Kidney epithelial cell (primary cell): Measurements from ENCODE around the gene TMEM60. TPM values are rescaled to one million over a fixed set of nuclear protein-coding genes. Genes with fewer than 3 reads are reported as not detected.

Experiments
- DNase-seq: peaks from one replicate; pipeline ENCODE4 v3.0.0-alpha.2; 2010; ENCODE audit warnings: low read depth
- H3K27me3 ChIP-seq: 2 replicates; pipeline ENCODE4 v1.6.0; 2011; ENCODE audit warnings: low read length; ENCODE audit not compliant: control insufficient read depth, insufficient read depth
- H3K36me3 ChIP-seq: 2 replicates; pipeline ENCODE4 v1.5.1; 2011; ENCODE audit warnings: low read length; ENCODE audit not compliant: control insufficient read depth, insufficient read depth
- H3K4me3 ChIP-seq: 2 replicates; pipeline ENCODE4 v1.5.1; 2011; ENCODE audit warnings: low read depth, mild to moderate bottlenecking, control low read depth, low read length
- CTCF ChIP-seq: IDR thresholded peaks from 2 replicates; pipeline ENCODE4 v1.5.1; 2011; ENCODE audit warnings: mild to moderate bottlenecking, moderate library complexity, low read length, control low read depth, inconsistent platforms; ENCODE audit not compliant: insufficient read depth, poor library complexity, severe bottlenecking
- total RNA-seq: library from RNA; depleted of rRNA; stranded (reverse); fragments of >200 nt; gene quantifications from 2 replicates; pipeline ENCODE4 v1.2.3, GENCODE V29; 2015

Gene TMEM60
- total RNA-seq, 1 donor from 2014 or later = 11.9 TPM

DNA sequence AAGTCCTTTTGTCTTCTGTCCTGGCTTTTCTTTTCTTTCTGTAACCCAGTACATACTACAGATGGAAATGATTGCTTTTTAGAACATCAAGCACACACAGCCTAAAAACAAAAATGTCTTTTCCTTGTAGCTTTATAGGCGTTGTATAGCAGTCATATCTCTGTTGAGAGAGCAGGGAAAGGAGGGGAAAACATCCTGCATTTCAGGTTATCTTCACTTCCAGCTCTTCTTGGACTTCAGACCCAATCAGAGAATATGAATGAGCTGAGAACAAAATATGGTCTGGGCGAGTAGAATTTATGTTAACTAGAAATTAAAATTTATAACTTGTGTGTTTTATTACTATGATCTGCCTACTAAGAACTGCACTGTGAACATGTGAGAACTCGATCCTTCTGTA lies 14.7 kb downstream of the TMEM60 start:
- no peaks in the 10 kb centered on the region for H3K27me3 ChIP-seq
- no peak for DNase-seq
- TF ChIP-seq CTCF = no peak
- H3K36me3 ChIP-seq = no peaks in the 10 kb centered on the region
- no peak overlapping the region for H3K4me3 ChIP-seq

GRCh38 chr7:77783111-77783510 lies 15.1 kb downstream of the TMEM60 start:
- no peak for DNase-seq
- no peak overlapping the region for H3K4me3 ChIP-seq
- no peak for TF ChIP-seq CTCF
- no peaks in the 10 kb centered on the region for H3K27me3 ChIP-seq
- no peaks in the 10 kb centered on the region for H3K36me3 ChIP-seq

DNA sequence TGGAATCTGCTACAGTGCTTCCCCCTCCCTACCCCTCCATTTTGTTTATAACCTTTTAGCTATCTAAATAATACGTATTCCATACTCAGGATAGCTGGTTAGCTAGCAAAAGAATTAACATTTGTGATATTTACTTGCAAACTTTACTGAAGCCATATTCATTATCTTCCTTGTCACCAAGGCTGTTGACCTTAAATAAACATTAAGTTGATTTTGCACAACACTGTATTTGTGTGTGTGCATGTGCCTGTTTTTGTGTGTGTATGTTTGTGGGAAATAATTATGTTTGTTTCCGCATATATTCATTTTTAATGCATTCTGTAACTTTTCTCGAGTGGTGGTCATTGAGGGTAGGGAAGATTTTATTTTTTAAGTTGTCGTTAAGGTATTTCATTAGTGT lies 15.9 kb downstream of the TMEM60 start:
- no peak for DNase-seq
- Histone ChIP-seq H3K4me3 (no peak overlapping the region), H3K36me3 (no peaks in the 10 kb centered on the region), H3K27me3 (no peaks in the 10 kb centered on the region)
- TF ChIP-seq CTCF = no peak

GRCh38 chr7:77778535-77778934 lies 19.7 kb downstream of the TMEM60 start:
- no peak for DNase-seq
- no peak overlapping the region for H3K4me3 ChIP-seq
- no peak for TF ChIP-seq CTCF
- H3K36me3 ChIP-seq = no peaks in the 10 kb centered on the region
- H3K27me3 ChIP-seq = no peaks in the 10 kb centered on the region

- Histone ChIP-seq H3K27me3 (no peaks in the 10 kb centered on the region), H3K4me3 (no peak overlapping the region), H3K36me3 (no peaks in the 10 kb centered on the region)
- TF ChIP-seq CTCF = no peak
- no peak for DNase-seq
Observed at GRCh38 chr7:77771901-77772300, 26.3 kb downstream of the TMEM60 start.

- H3K27me3 ChIP-seq = no peaks in the 10 kb centered on the region
- H3K4me3 ChIP-seq = no peak overlapping the region
- TF ChIP-seq CTCF = no peak
- no peaks in the 10 kb centered on the region for H3K36me3 ChIP-seq
- no peak for DNase-seq
Observed at GRCh38 chr7:77770316-77770715, 27.9 kb downstream of the TMEM60 start.
